Uterus (tissue), 4 donors: ENCODE measurements around the gene NTRK3. TPM values are rescaled to one million over a fixed set of nuclear protein-coding genes. Genes with fewer than 3 reads are reported as not detected.

Experiments used
- DNase-seq, 2 donors: peaks; one replicate each; pipeline ENCODE4 v3.0.0-alpha.2; 2019 to 2020
- H3K27ac ChIP-seq, 2 donors: fragments of 200-600 bp; sonication (generic); 1 replicate in 1 of 2; 2 replicates in 1 of 2; pipeline ENCODE4 v1.5.1; 2016 to 2018
- H3K27me3 ChIP-seq, 2 donors: fragments of 200-600 bp; sonication (generic); one replicate each; pipeline ENCODE4 v1.5.1; 2018 to 2019; ENCODE audit warnings: control low read depth in 1 of 2
- H3K36me3 ChIP-seq, 2 donors: fragments of 200-600 bp; sonication (generic); one replicate each; pipeline ENCODE4 v1.5.1; 2019; ENCODE audit warnings: control low read depth in 1 of 2
- H3K4me1 ChIP-seq, 2 donors: fragments of 200-600 bp; sonication (generic); one replicate each; pipeline ENCODE4 v1.5.1; 2018 to 2019; ENCODE audit warnings: control low read depth in 1 of 2
- H3K4me3 ChIP-seq, 2 donors: fragments of 200-600 bp; sonication (generic); 1 replicate in 1 of 2; 2 replicates in 1 of 2; pipeline ENCODE4 v1.5.1; 2018 to 2019; ENCODE audit warnings: mild to moderate bottlenecking in 1 of 2
- H3K9me3 ChIP-seq, 2 donors: fragments of 200-600 bp; sonication (generic); one replicate each; pipeline ENCODE4 v1.5.1; 2019; ENCODE audit warnings: control low read depth in 1 of 2
- POLR2A ChIP-seq, 2 donors: fragments of 450-650 bp; IDR thresholded peaks; one replicate each; pipeline ENCODE4 v1.6.1; 2016; ENCODE audit warnings: antibody characterized with exemption in 2 of 2, mild to moderate bottlenecking in 1 of 2, moderate library complexity in 1 of 2
- intact Hi-C: fragments of 100-400 bp; cut with DNase I; formaldehyde crosslinking; loops from one replicate; pipeline ENCODE4 v1.15.1; 2023; ENCODE audit warnings: low total_unique reads
- small RNA-seq: library from RNA; depleted of rRNA; stranded (forward); fragments of <200 nt; gene quantifications from one replicate; pipeline ENCODE3, GENCODE V24; 2016
- total RNA-seq, 4 donors: library from RNA; depleted of rRNA in 3 of 4; stranded (reverse); fragments of >200 nt in 3 of 4; gene quantifications; one replicate each; pipeline versions ENCODE4 v1.1.0 to v1.2.4, GENCODE V29; 2014 to 2023
- TF ChIP-seq, protein P1 (sequence below), 4 experiments: fragments of 200-600 bp in 2 of 4; fragments of 450-650 bp in 2 of 4; sonication (generic) in 2 of 4; IDR thresholded peaks; one replicate each; pipeline ENCODE4 v1.5.1; 2016 to 2019; ENCODE audit warnings: antibody characterized with exemption in 4 of 4, mild to moderate bottlenecking in 2 of 4, moderate library complexity in 1 of 4
- donor health status: DM: yes; HTN: yes; CAD: no.

Gene NTRK3
- total RNA-seq, 4 donors from 2014 or later, result 6.9 to 47.0 (median 32.5) TPM

DNA sequence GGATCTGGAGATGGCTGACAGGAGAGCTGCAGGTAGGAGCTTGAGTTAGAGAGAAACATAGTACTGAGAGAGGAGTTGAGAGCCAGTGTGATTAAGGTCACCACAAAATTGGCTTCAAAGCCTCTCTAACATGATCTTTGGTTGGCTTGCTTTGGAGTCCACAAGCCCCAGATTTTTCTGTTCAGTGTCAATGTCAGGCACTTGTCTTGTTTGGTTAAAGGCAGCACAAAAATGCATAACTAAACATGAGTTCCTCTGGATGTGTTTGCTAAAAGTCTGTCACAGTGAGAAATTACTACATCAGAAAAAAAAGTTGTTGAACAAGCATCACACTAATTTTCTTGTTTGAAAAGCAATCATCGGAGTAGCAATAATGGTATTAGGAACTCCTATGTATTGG, 440.5 kb downstream of the NTRK3 start:
- no peak for DNase-seq
- no peaks in the 10 kb centered on the region for H3K9me3 ChIP-seq
- no peak overlapping the region for H3K4me3 ChIP-seq
- no peaks in the 10 kb centered on the region for H3K27me3 ChIP-seq
- no peaks in the 10 kb centered on the region for H3K36me3 ChIP-seq
- no peaks in the 10 kb centered on the region for H3K4me1 ChIP-seq
- TF ChIP-seq, protein P1, sequence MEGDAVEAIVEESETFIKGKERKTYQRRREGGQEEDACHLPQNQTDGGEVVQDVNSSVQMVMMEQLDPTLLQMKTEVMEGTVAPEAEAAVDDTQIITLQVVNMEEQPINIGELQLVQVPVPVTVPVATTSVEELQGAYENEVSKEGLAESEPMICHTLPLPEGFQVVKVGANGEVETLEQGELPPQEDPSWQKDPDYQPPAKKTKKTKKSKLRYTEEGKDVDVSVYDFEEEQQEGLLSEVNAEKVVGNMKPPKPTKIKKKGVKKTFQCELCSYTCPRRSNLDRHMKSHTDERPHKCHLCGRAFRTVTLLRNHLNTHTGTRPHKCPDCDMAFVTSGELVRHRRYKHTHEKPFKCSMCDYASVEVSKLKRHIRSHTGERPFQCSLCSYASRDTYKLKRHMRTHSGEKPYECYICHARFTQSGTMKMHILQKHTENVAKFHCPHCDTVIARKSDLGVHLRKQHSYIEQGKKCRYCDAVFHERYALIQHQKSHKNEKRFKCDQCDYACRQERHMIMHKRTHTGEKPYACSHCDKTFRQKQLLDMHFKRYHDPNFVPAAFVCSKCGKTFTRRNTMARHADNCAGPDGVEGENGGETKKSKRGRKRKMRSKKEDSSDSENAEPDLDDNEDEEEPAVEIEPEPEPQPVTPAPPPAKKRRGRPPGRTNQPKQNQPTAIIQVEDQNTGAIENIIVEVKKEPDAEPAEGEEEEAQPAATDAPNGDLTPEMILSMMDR (IDR thresholded peaks at IDR 0.05), result no peak
- TF ChIP-seq POLR2A (IDR thresholded peaks at IDR 0.05), result no peak
- intact Hi-C loops, result no loop called here
- H3K27ac ChIP-seq, result no peak overlapping the region

Small RNAs within 50 kb of the gene (small RNA-seq; reads per million reads assigned to genes)
- not detected for gene MED28P6

Other genes starting within 250 kb of the NTRK3 start
- 10 to 100 TPM; 16.9 to 24.8 (median 21.5) TPM for gene MRPL46, start 210.6 kb upstream of the NTRK3 start, total RNA-seq
- 10 to 100 TPM in 3 of 4 donors, 1 to 10 TPM in 1; 4.4 to 32.8 (median 18.9) TPM for gene MRPS11, start 211.0 kb upstream of the NTRK3 start, total RNA-seq